Coronary artery (tissue), 2 donors: ENCODE data around the gene TP53BP2.
"Not testable (repeated sequence)": the region's sequence is repeated elsewhere in the genome, so short reads cannot be mapped to it uniquely, and the experiment has no call there.

Experiments
- DNase-seq: peaks from one replicate; pipeline ENCODE4 v3.0.0-alpha.2; 2017; ENCODE audit warnings: low spot score
- H3K27ac ChIP-seq, 2 donors: fragments of 200-600 bp; sonication (generic); one replicate each; pipeline ENCODE4 v1.5.1; 2016 to 2019
- H3K4me3 ChIP-seq: fragments of 200-600 bp; sonication (generic); 2 replicates; pipeline ENCODE4 v1.5.1; 2016; ENCODE audit warnings: mild to moderate bottlenecking, moderate library complexity
- CTCF ChIP-seq: fragments of 200-600 bp; sonication (generic); IDR thresholded peaks from one replicate; pipeline ENCODE4 v1.5.1; 2019; ENCODE audit warnings: antibody characterized with exemption

Gene TP53BP2

GRCh38 chr1:223878598-223879325 lies 33.0 kb upstream of the TP53BP2 start:
- DNase-seq = no peak
- H3K27ac ChIP-seq = no peak overlapping the region
- no peak for TF ChIP-seq CTCF

GRCh38 chr1:223877804-223878203 lies 32.1 kb upstream of the TP53BP2 start:
- no peak overlapping the region for H3K27ac ChIP-seq
- no peak overlapping the region for H3K4me3 ChIP-seq
- no peak for DNase-seq
- TF ChIP-seq CTCF = no peak

More at GRCh38 chr1:223878598-223879325, 33.0 kb upstream of the TP53BP2 start:
- no peak overlapping the region for H3K4me3 ChIP-seq

GRCh38 chr1:223876590-223876989 lies 30.8 kb upstream of the TP53BP2 start:
- Histone ChIP-seq H3K27ac (no peak overlapping the region), H3K4me3 (no peak overlapping the region)
- TF ChIP-seq CTCF = no peak
- DNase-seq = no peak

GRCh38 chr1:223873044-223873443 lies 27.3 kb upstream of the TP53BP2 start:
- DNase-seq = no peak
- no peak for TF ChIP-seq CTCF
- H3K27ac ChIP-seq = no peak overlapping the region
- H3K4me3 ChIP-seq = no peak overlapping the region

- TF ChIP-seq CTCF = no peak
- no peak overlapping the region for H3K27ac ChIP-seq
Observed at GRCh38 chr1:223872308-223872901, 26.7 kb upstream of the TP53BP2 start.

GRCh38 chr1:223870617-223871574 lies 25.1 kb upstream of the TP53BP2 start:
- DNase-seq = no peak
- Histone ChIP-seq H3K4me3 (no peak overlapping the region), H3K27ac (no peak overlapping the region)
- no peak for TF ChIP-seq CTCF

More at GRCh38 chr1:223872308-223872901, 26.7 kb upstream of the TP53BP2 start:
- no peak overlapping the region for H3K4me3 ChIP-seq
- DNase-seq = no peak

GRCh38 chr1:223864599-223865368 lies 19.0 kb upstream of the TP53BP2 start:
- not testable (repeated sequence) for H3K4me3 ChIP-seq, H3K27ac ChIP-seq, DNase-seq
